Motor neuron (in vitro differentiated cells): ENCODE measurements around the gene ANKRD42. TPM values are rescaled to one million over a fixed set of nuclear protein-coding genes. Genes with fewer than 3 reads are reported as not detected.
A peak's percentile ranks its signal among the peaks of the same experiment; 100 is the strongest.

ENCODE experiments used
- ATAC-seq, 8 experiments: fragments of 200-7000 bp; cut with Tn5 transposase; replicated peaks in 6 of 8; 2 replicates each; pipeline ENCODE4 v1.8.0; 2021; ENCODE audit warnings: mild to moderate bottlenecking in 8 of 8, moderate library complexity in 8 of 8
- H3K27ac ChIP-seq, 2 donors: fragments of 250-450 bp; sonication (Bioruptor Pico); 2 replicates each; pipeline ENCODE4 v1.9.0; 2021; ENCODE audit warnings: antibody characterized with exemption in 2 of 2, mild to moderate bottlenecking in 2 of 2, moderate library complexity in 1 of 2
- H3K4me1 ChIP-seq, 2 donors: fragments of 250-450 bp; sonication (Bioruptor Pico); replicated peaks in 1 of 2; 2 replicates each; pipeline ENCODE4 v1.6.1; 2021; ENCODE audit warnings: antibody characterized with exemption in 2 of 2, mild to moderate bottlenecking in 2 of 2, moderate library complexity in 1 of 2
- H3K4me3 ChIP-seq, 5 donors: fragments of 250-450 bp; sonication (Bioruptor Pico); 2 replicates each; pipeline ENCODE4 v1.9.0; 2021; ENCODE audit warnings: antibody characterized with exemption in 5 of 5, mild to moderate bottlenecking in 5 of 5, moderate library complexity in 4 of 5
- WGBS, 10 experiments: fragments of 450-650 bp; shearing (Covaris generic); methylation state at CpG; one replicate each; pipeline ENCODE4 v1.0.0; 2022; 5-methylcytosine and 5-hydroxymethylcytosine counted together
- in situ Hi-C, 9 experiments: fragments of 400-800 bp; cut with MboI; loops; one replicate each; pipeline ENCODE4 v1.15.0; 2021; ENCODE audit warnings: low sequenced_read_pairs in 9 of 9, low pct_unique_long_range_greater_than_20kb in 2 of 9; ENCODE audit not compliant: unreplicated experiment in 9 of 9
- total RNA-seq, 8 experiments: library from RNA; unstranded; fragments of 300-600 nt; gene quantifications; 2 replicates each; pipeline versions ENCODE4 v1.2.3 to v1.2.4, GENCODE V29; 2022

ANKRD42 gene
- total RNA-seq: 10 to 100 TPM in 4 of 8 experiments, 1 to 10 TPM in 4; 5.0 to 31.5 (median 9.1) TPM

DNA sequence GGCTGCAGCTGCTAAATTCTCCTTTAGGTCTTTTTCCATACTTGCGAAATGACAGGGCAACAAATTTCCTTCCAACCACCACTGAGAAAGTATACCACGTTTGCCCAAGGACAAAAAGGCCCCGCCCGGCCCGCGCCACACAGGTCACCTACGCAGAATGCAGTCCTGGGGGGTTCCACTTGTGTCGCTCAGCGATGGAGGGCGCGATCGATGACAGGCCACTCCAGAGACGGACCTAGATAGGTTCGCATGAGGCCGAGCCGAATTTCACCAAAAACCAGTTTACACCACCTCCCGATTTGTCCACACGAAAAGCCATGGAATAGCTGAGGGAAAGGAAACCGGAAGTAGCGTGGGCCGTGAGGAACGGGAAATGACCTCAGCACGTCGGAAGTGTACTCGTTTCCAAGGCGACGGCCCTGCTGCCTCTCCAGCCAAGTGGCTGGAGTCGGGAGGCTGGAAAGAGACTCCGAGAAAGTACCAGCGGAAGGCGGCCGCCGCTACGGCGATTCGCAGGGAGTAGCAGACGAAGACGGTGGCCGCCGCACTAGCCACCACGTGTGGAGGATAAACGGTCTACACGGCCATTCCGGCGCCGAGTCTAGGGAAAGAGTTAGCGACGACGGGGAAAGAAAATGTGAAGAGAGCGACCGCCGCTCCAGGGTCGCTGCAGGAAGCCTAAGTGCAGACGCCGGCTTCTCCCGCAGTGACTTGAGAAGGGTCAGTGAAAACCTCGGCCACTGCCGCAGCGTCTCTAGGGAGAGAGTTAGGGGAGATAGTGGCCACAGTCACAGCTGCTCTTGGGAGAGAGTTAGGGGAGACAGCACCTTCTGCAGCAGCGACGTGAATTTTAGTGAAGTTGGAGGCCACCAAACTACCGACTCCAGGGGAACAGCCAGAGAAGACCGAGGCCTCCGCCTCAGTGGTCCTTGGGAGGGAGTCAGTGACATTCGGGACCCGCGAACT lies at the start of gene ANKRD42:
Gene ANKRD42, plus strand, starts transcription at position 398 of the 966 bp plus-strand sequence. CDS start 959 bp downstream, outside the sequence.
- in situ Hi-C loops: loop anchor here in 2 of 9 experiments (25.0 kb wide), 2 partner anchors 94 to 281 kb away; partner anchors contain the start of genes CCDC90B (in 1 of the 2), DDIAS (in 1 of the 2) and PRCP (in 1 of the 2)
- peaks cover 3 to 12% of the 10 kb centered on the region in 2 donors for H3K4me1 ChIP-seq
- peak; percentile 80 to 97 (median 94) for ATAC-seq
- peak within 1 kb of the TSS; percentile 57 to 80 for H3K27ac ChIP-seq
- H3K4me3 ChIP-seq: peak within 1 kb of the TSS; percentile 63 to 95 (median 82)
- 0 to 4% (median 0%) methylated on average over 6 to 26 of the region's 67 CpGs; no CpG with 5 or more reads in 1 of the 10 experiments for WGBS, 10 experiments

DNA sequence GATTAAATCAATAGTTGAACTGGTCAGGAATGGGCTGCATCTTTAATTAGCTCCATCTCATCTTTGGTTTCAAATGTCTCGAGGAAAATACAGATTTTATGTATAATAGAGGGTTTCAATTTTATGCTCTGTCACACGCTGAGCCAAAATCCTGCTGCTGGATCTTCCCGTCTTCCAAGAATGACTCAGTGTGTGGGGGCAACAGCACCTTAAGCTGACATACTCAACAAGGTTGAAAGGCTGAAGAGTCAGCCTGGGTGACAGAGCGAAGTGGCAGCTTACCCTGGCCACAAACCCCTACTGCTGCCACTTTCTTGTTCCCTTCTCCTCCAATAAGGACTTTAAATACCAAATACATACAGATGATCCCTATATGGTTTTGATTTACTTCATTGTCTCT lies 45.6 kb upstream of the ANKRD42 start:
- Histone ChIP-seq H3K27ac (no peak overlapping the region), H3K4me1 (no peaks in the 10 kb centered on the region), H3K4me3 (no peak overlapping the region)
- in situ Hi-C loops: no loop called here
- WGBS, 10 experiments: 29 to 100% (median 88%) methylated on average over 1 to 4 of the region's 4 CpGs
- ATAC-seq: no peak

DNA sequence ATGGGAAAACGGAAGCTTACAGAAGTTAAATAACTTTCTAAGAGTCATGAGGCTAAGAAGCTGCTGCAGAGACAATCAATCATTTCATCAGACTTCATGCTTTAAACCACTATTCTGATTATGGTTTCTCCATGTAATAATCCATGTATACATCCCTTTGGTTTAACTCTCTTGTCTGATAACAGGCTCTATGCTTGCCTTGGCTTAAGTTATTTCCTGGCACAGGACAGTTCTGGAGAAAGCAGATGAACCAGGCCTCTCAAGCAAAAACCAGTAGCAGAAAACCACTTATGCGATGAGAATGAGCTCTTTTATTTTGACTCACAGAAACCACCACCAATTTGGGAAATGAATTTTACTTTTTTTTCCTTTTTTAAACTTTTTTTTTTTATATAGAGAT lies 43.1 kb upstream of the ANKRD42 start:
- in situ Hi-C loops: no loop called here
- Histone ChIP-seq H3K27ac (no peak overlapping the region), H3K4me1 (no peaks in the 10 kb centered on the region), H3K4me3 (no peak overlapping the region)
- no peak for ATAC-seq
- WGBS, 10 experiments: 71 to 100% (median 94%) methylated on average over 1 to 2 of the region's 2 CpGs

DNA sequence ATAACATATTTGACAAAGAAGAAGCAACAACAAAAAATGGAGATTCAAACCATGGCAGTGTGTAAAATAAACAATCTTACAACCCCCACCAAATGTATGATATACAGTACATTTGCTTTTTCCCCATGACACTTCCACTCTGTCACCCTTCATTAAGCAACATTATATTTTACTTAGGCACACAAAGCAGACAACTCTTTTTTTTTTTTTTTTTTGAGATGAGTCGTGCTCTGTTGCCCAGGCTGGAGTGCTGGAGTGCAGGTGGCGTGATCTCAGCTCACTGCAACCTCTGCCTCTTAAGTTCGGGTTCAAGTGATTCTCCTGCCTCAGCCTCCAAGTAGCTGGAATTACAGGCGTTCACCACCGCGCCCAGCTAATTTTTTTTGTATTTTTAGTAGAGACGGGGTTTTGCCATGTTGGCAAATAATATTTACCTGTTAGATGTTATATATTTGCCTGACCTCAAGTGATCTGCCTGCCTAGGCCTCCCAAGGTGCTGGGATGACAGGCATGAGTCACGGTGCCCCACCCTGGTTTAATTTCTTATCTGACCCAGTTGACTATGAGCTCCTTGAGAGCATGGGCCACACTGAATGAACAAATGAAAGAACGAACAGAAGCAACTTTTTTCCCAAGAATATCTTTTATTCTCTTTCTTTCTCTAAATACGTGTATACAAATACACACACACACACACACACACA lies 42.1 kb upstream of the ANKRD42 start:
- 33 to 100% (median 82%) methylated on average over 3 to 9 of the region's 10 CpGs; no CpG with 5 or more reads in 1 of the 10 experiments for WGBS, 10 experiments
- H3K4me1 ChIP-seq: no peaks in the 10 kb centered on the region
- no peak overlapping the region for H3K27ac ChIP-seq
- H3K4me3 ChIP-seq: no peak overlapping the region
- in situ Hi-C loops: no loop called here
- ATAC-seq: no peak

DNA sequence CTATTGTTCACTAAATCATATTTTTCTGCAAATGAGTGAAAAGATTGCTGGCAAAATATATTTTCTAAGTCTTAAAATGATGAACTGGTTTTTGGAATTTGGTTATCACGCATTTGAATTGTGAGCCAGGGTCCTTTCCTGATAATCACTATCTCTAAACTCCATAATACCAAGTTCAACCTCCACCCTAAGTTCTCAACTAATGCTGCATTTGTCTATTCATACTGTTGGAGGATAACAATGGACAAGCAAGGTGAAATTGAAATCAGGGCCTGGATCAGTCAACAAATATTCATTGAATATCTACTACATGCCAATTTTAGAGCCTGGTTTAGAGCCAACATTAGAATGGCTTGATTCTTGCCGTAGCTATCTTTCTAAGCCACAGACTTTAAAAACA lies 41.2 kb upstream of the ANKRD42 start:
- ATAC-seq: no peak
- H3K4me1 ChIP-seq: no peaks in the 10 kb centered on the region
- H3K27ac ChIP-seq: no peak overlapping the region
- 82 to 100% (median 100%) methylated on average over 1 to 2 of the region's 2 CpGs; no CpG with 5 or more reads in 1 of the 10 experiments for WGBS, 10 experiments
- in situ Hi-C loops: no loop called here
- no peak overlapping the region for H3K4me3 ChIP-seq

DNA sequence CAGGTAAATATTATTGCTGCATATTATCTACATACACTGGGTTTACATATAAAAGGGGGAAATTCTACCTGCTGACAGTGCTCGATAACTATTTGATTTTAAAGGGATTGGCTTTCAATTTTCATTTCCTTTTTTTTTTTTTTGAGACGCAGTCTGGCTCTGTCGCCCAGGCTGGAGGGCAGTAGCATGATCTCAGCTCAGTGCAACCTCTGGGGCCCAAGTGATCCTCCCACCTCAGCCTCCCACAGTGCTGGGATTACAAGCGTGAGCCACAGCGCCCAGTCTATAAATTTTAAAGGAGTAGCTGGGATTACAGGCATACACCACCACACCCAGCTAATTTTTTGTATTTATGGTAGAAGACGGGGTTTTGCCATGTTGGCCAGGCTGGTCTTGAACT lies 39.7 kb upstream of the ANKRD42 start:
- Histone ChIP-seq H3K27ac (no peak overlapping the region), H3K4me1 (no peaks in the 10 kb centered on the region), H3K4me3 (no peak overlapping the region)
- in situ Hi-C loops: no loop called here
- 40 to 100% (median 88%) methylated on average over 1 to 6 of the region's 6 CpGs; no CpG with 5 or more reads in 1 of the 10 experiments for WGBS, 10 experiments
- ATAC-seq: no peak

DNA sequence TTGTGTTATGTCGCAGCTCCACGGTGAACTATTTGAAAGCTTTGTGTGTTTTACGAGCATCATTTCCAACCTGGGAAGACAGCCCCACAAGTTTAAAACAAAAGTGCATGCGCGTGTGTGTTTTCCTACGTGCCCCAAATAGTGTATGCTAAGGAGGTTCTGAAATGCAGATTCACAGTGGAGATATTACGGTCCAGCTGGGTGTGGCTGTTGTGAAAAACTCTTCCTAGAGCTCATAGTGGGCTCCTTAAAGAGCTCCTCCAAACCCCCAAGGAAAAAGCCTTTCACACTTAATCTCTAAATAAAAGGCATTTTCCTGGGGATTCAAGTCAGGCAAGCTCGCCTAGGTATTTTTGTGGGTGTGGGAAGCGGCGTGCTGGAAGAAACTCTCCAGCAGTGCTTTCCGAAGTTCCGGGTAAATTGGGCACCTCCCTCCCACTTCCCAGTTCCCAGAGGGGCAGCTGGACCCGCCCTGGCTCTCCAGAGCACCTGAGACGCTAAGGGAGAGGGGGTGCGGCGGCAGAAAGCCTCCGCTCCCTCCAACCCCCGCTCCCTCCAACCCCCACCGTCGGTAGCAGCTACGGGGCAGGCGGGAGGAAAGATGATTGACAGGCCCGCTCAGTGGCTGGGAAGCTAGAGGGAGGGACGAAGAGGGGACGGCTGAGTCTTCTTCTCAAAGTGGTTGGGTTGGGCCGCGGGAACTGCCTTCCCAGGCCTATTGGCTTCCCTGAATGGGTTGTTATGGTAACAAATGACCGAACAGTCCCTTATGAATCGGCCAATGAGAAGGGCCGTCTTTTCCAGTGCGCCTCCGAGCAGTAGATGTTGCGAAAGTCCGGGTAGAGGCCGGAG lies 37.1 kb upstream of the ANKRD42 start:
- Histone ChIP-seq H3K4me3 (peak overlapping the region; percentile 54 to 89 (median 66)), H3K4me1 (peaks cover 9 to 21% of the 10 kb centered on the region in 2 donors), H3K27ac (peak overlapping the region; percentile 33 to 71)
- ATAC-seq: peak; percentile 85 to 96 (median 94)
- in situ Hi-C loops: no loop called here
- WGBS, 10 experiments: 0 to 9% (median 0%) methylated on average over 1 to 14 of the region's 35 CpGs; no CpG with 5 or more reads in 2 of the 10 experiments

DNA sequence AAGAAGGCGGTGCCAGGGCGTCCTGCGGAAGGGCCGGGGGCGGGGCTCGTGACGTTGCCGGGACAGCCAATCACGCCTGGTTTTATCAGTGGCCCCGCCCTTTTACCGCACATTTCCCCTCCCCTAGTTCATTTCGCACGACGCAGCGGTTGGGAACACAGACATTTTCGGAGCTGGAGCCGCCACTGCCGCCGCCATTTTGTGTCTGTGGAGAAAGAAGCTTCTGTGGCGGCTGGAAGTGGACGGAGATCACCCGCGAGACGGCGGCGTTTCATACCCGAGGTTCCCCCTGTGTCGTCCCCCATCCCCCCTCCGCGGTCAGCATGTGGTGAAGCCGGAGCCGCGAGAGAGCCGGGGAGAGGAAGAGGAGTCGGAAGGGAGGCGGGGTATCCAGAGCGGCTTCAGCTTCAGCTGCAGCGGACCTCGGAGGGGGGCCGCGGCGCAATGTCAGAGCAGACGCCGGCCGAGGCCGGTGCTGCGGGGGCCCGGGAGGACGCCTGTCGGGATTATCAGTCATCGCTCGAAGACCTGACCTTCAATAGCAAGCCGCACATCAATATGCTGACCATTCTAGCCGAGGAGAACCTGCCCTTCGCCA lies 36.4 kb upstream of the ANKRD42 start, which contains the start of gene PCF11:
Gene PCF11, plus strand, starts transcription at position 136 of the 598 bp plus-strand sequence. Its CDS starts 309 bp downstream, at position 445.
- in situ Hi-C loops: no loop called here
- WGBS, 10 experiments: 0% methylated on average over 1 to 5 of the region's 55 CpGs; no CpG with 5 or more reads in 8 of the 10 experiments
- Histone ChIP-seq H3K27ac (peak within 1 kb of the TSS; percentile 96 to 98), H3K4me3 (peak within 1 kb of the TSS; percentile 79 to 97 (median 89)), H3K4me1 (peaks cover 9 to 26% of the 10 kb centered on the region in 2 donors)
- peak; percentile 0 to 21 (median 8) for ATAC-seq

DNA sequence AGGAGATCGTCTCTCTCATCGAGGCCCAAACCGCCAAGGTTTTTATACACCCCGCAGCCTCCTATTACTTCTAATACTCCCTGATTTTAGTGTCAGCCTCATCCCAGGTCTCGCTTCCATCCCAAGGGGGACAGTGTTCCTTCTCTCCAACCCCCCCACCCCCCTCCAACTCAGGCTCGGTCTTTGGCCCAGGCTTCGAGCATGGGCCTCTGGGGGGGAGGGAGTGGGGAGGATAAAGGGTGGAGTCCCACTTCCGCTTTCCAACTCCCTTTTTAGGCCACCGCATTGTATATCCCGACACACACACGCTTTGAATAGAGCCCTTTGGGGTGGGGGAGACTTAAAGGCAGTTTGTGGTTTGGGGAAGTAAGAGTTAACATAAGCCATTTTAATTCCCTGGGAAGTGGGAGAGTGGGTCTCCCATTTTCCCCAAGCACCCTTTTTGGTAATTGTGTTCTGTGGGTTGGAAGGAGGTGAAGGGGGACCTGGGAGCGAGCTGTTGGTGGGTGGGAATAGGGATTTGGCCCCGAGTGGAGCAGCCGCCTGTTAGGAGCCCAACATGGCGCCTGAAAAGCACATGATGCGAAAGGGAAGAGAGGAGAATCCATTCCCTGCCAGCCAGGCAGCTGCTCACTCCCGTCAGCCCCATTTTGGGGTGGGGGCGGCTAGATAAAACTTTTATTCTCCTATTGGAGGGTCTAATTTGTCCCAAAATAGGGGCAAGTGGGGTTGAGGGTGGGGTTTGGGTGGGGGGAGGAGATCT lies 35.7 kb upstream of the ANKRD42 start:
- in situ Hi-C loops: no loop called here
- Histone ChIP-seq H3K4me1 (peaks cover 9 to 26% of the 10 kb centered on the region in 2 donors), H3K27ac (peak overlapping the region; percentile 96 to 98), H3K4me3 (peak overlapping the region; percentile 79 to 97 (median 89))
- WGBS, 10 experiments: 0 to 2% (median 0%) methylated on average over 1 to 8 of the region's 18 CpGs; no CpG with 5 or more reads in 4 of the 10 experiments
- ATAC-seq: peak in 2 of 8 experiments; percentile 1 to 3

DNA sequence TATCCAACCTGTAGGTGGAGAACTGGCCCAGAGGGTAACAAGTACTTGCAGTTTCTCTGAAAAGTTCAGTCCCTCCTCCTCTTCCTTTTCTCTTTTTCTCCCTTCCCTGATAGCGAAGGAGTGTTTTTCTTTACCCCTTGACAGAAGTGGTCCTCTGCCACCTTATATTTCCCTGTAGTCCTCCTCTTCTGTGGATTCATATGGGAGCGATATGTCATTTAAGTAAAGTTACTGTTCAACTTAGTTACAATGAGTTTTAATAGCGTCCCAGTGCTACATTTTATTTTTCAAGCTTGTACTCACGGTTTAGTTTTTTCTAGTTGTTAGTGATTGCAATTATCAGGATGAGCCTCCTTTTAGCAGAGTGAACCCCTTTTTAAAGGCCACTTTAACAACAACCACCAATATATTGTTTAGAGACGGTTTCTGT lies 35.1 kb upstream of the ANKRD42 start:
- WGBS, 10 experiments: 0 to 3% (median 0%) methylated on average over 1 to 5 of the region's 5 CpGs
- no peak for ATAC-seq
- peaks cover 9 to 26% of the 10 kb centered on the region in 2 donors for H3K4me1 ChIP-seq
- peak overlapping the region in 1 of 2 donors; percentile 98 for H3K27ac ChIP-seq
- in situ Hi-C loops: no loop called here
- peak overlapping the region; percentile 79 to 97 (median 89) for H3K4me3 ChIP-seq
